PFSK-1 (cell line): ENCODE results near the gene KCNJ16.

ENCODE experiments used
- POLR2AphosphoS5 ChIP-seq: IDR thresholded peaks from 2 replicates; pipeline ENCODE4 v1.6.1; 2012; ENCODE audit warnings: low read depth, mild to moderate bottlenecking, control low read depth, low read length, moderate library complexity
- SIN3A ChIP-seq: IDR thresholded peaks from 2 replicates; pipeline ENCODE4 v1.6.1; 2012; ENCODE audit warnings: mild to moderate bottlenecking, low read length, moderate library complexity, borderline replicate concordance; ENCODE audit not compliant: insufficient read depth
- TAF1 ChIP-seq: IDR thresholded peaks from 2 replicates; pipeline ENCODE4 v1.6.1; 2012; ENCODE audit warnings: low read length, control low read depth, borderline replicate concordance; ENCODE audit not compliant: insufficient read depth
- TF ChIP-seq, protein P1 (sequence below), 2 experiments: IDR thresholded peaks; 2 replicates each; pipeline versions ENCODE4 v1.6.1 to v1.8.0; 2011 to 2012; ENCODE audit warnings: low read depth in 2 of 2, low read length in 2 of 2, control low read depth in 1 of 2, inconsistent platforms in 1 of 2, mild to moderate bottlenecking in 1 of 2, moderate library complexity in 1 of 2; ENCODE audit not compliant: insufficient read depth in 1 of 2

GRCh38 chr17:70073310-70073709 lies 1.7 kb upstream of the KCNJ16 start:
- TF ChIP-seq TAF1 = no peak
- no peak for TF ChIP-seq POLR2AphosphoS5
- TF ChIP-seq, protein P1, sequence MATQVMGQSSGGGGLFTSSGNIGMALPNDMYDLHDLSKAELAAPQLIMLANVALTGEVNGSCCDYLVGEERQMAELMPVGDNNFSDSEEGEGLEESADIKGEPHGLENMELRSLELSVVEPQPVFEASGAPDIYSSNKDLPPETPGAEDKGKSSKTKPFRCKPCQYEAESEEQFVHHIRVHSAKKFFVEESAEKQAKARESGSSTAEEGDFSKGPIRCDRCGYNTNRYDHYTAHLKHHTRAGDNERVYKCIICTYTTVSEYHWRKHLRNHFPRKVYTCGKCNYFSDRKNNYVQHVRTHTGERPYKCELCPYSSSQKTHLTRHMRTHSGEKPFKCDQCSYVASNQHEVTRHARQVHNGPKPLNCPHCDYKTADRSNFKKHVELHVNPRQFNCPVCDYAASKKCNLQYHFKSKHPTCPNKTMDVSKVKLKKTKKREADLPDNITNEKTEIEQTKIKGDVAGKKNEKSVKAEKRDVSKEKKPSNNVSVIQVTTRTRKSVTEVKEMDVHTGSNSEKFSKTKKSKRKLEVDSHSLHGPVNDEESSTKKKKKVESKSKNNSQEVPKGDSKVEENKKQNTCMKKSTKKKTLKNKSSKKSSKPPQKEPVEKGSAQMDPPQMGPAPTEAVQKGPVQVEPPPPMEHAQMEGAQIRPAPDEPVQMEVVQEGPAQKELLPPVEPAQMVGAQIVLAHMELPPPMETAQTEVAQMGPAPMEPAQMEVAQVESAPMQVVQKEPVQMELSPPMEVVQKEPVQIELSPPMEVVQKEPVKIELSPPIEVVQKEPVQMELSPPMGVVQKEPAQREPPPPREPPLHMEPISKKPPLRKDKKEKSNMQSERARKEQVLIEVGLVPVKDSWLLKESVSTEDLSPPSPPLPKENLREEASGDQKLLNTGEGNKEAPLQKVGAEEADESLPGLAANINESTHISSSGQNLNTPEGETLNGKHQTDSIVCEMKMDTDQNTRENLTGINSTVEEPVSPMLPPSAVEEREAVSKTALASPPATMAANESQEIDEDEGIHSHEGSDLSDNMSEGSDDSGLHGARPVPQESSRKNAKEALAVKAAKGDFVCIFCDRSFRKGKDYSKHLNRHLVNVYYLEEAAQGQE (IDR thresholded peaks at IDR 0.05; ENCODE audit: insufficient read depth in 1 of 2, low read depth in 2 of 2, low read length in 2 of 2) = no peak
- no peak for TF ChIP-seq SIN3A
